SJCRH30 (cell line): ENCODE measurements around the gene ATP6V0B. TPM values are rescaled to one million over a fixed set of nuclear protein-coding genes. Genes with fewer than 3 reads are reported as not detected.

Experiments
- DNase-seq, 2 experiments: peaks; one replicate each; pipeline ENCODE4 v3.0.0-alpha.2; 2015 to 2020
- H3K27ac ChIP-seq: fragments of 250-450 bp; sonication (Bioruptor Pico); 2 replicates; pipeline ENCODE4 v1.5.1; 2020; ENCODE audit warnings: mild to moderate bottlenecking, moderate library complexity
- H3K27me3 ChIP-seq: fragments of 250-450 bp; sonication (Bioruptor Pico); 2 replicates; pipeline ENCODE4 v1.5.1; 2020; ENCODE audit warnings: mild to moderate bottlenecking, moderate library complexity
- H3K36me3 ChIP-seq: fragments of 250-450 bp; sonication (Bioruptor Pico); 2 replicates; pipeline ENCODE4 v1.5.1; 2020; ENCODE audit warnings: mild to moderate bottlenecking, moderate library complexity
- H3K4me1 ChIP-seq: fragments of 250-450 bp; sonication (Bioruptor Pico); 2 replicates; pipeline ENCODE4 v1.5.1; 2020; ENCODE audit warnings: mild to moderate bottlenecking, moderate library complexity
- H3K4me3 ChIP-seq: fragments of 250-450 bp; sonication (Bioruptor Pico); 2 replicates; pipeline ENCODE4 v1.5.1; 2020; ENCODE audit warnings: mild to moderate bottlenecking, moderate library complexity
- H3K9me3 ChIP-seq: fragments of 250-450 bp; sonication (Bioruptor Pico); replicated peaks from 2 replicates; pipeline ENCODE4 v1.5.1; 2020; ENCODE audit warnings: mild to moderate bottlenecking, moderate library complexity
- total RNA-seq: library from RNA; depleted of rRNA; stranded (reverse); fragments of >200 nt; shearing (Covaris generic); gene quantifications from 2 replicates; pipeline ENCODE4 v1.2.3, GENCODE V29; 2014; rRNA removed

Gene ATP6V0B
- total RNA-seq, 1 experiment from 2014 or later = 89.7 TPM

- H3K4me1 ChIP-seq = peaks cover 11% of the 10 kb centered on the region; the same call in 1 of the 2 replicates
- no peak for DNase-seq
- H3K36me3 ChIP-seq = no peaks in the 10 kb centered on the region
- H3K9me3 ChIP-seq = no peaks in the 10 kb centered on the region
- no peak overlapping the region for H3K27ac ChIP-seq
- H3K4me3 ChIP-seq = no peak overlapping the region
- no peaks in the 10 kb centered on the region for H3K27me3 ChIP-seq
Observed at GRCh38 chr1:44027320-44027719, 52.6 kb downstream of the ATP6V0B start.

Other genes starting within 250 kb of the ATP6V0B start
- gene ARTN, start 41.2 kb upstream of the ATP6V0B start, total RNA-seq = 2.8 and 3.0 TPM in 2 replicates
- 15.4 and 17.7 TPM in 2 replicates for gene IPO13, start 28.0 kb upstream of the ATP6V0B start, total RNA-seq
- 45.4 and 47.9 TPM in 2 replicates for gene DPH2, start 5.0 kb upstream of the ATP6V0B start, total RNA-seq
- 65.9 and 67.4 TPM in 2 replicates for gene B4GALT2, start 4.2 kb downstream of the ATP6V0B start, total RNA-seq
- 0.85 and 1.6 TPM in 2 replicates for gene CCDC24, start 16.6 kb downstream of the ATP6V0B start, total RNA-seq
- 0.51 and 0.63 TPM in 2 replicates for gene SLC6A9, start 56.5 kb downstream of the ATP6V0B start, total RNA-seq
- gene KLF17, start 143.9 kb downstream of the ATP6V0B start, total RNA-seq = not detected in 2 replicates
- 0.05 TPM in 1 of 2 replicates, not detected in the other for gene KLF18, start 166.7 kb downstream of the ATP6V0B start, total RNA-seq
- gene DMAP1, start 238.5 kb downstream of the ATP6V0B start, total RNA-seq = 32.4 and 34.0 TPM in 2 replicates